Keratinocyte (primary cell): ENCODE results near the gene MYO1D. TPM values are rescaled to one million over a fixed set of nuclear protein-coding genes. Genes with fewer than 3 reads are reported as not detected.

Experiments
- DNase-seq: peaks from one replicate; pipeline ENCODE4 v3.0.0-alpha.2; 2011; ENCODE audit warnings: low read depth, missing footprints, low spot score
- FAIRE-seq: peaks from 2 replicates; lab custom pipeline; 2011; peaks lifted over from hg19 to GRCh38; lab: Jason Lieb, UNC
- H2AFZ ChIP-seq: 2 replicates; pipeline ENCODE4 v1.6.0; 2012; ENCODE audit warnings: low read length, control low read depth, inconsistent platforms; ENCODE audit not compliant: control insufficient read depth
- H3K27ac ChIP-seq: 2 replicates; pipeline ENCODE4 v1.5.1; 2011; ENCODE audit warnings: low read length; ENCODE audit not compliant: control insufficient read depth, insufficient read depth
- H3K27me3 ChIP-seq: 3 replicates; pipeline ENCODE4 v1.6.0; 2011; ENCODE audit warnings: low read length; ENCODE audit not compliant: control insufficient read depth, insufficient read depth; ENCODE audit errors: extremely low read depth
- H3K36me3 ChIP-seq, 2 experiments: 2 replicates in 1 of 2; 3 replicates in 1 of 2; pipeline ENCODE4 v1.5.1; 2011; ENCODE audit warnings: low read length in 2 of 2, mild to moderate bottlenecking in 1 of 2; ENCODE audit not compliant: control insufficient read depth in 2 of 2, insufficient read depth in 2 of 2; ENCODE audit errors: extremely low read depth in 1 of 2
- H3K4me1 ChIP-seq: 3 replicates; pipeline ENCODE4 v1.5.1; 2011; ENCODE audit warnings: low read length; ENCODE audit not compliant: control insufficient read depth, insufficient read depth; ENCODE audit errors: extremely low read depth
- H3K4me2 ChIP-seq: 3 replicates; pipeline ENCODE4 v1.6.0; 2011; ENCODE audit warnings: low read depth, low read length; ENCODE audit not compliant: control insufficient read depth, insufficient read depth; ENCODE audit errors: extremely low read depth
- H3K4me3 ChIP-seq, 3 experiments: fragments of 200-600 bp in 1 of 3; sonication (generic) in 1 of 3; 2 replicates in 2 of 3; 3 replicates in 1 of 3; pipeline ENCODE4 v1.5.1; 2011 to 2016; ENCODE audit warnings: low read length in 3 of 3, mild to moderate bottlenecking in 3 of 3, control low read depth in 2 of 3, inconsistent platforms in 1 of 3, low read depth in 1 of 3, mixed read lengths in 1 of 3, mixed run types in 1 of 3, moderate library complexity in 1 of 3; ENCODE audit not compliant: control insufficient read depth in 2 of 3, insufficient read depth in 2 of 3; ENCODE audit errors: extremely low read depth in 1 of 3
- H3K79me2 ChIP-seq: 2 replicates; pipeline ENCODE4 v1.6.0; 2012; ENCODE audit warnings: low read length; ENCODE audit not compliant: control insufficient read depth, insufficient read depth
- H3K9ac ChIP-seq: 3 replicates; pipeline ENCODE4 v1.6.0; 2011; ENCODE audit warnings: low read length; ENCODE audit not compliant: control insufficient read depth, insufficient read depth; ENCODE audit errors: extremely low read depth
- H3K9me1 ChIP-seq: 3 replicates; pipeline ENCODE4 v1.6.0; 2011; ENCODE audit warnings: low read length; ENCODE audit not compliant: control insufficient read depth, insufficient read depth; ENCODE audit errors: extremely low read depth
- H3K9me3 ChIP-seq: 2 replicates; pipeline ENCODE4 v1.5.1; 2012; ENCODE audit warnings: low read depth, low read length; ENCODE audit not compliant: control insufficient read depth
- H4K20me1 ChIP-seq: 3 replicates; pipeline ENCODE4 v1.6.0; 2011; ENCODE audit warnings: low read length; ENCODE audit not compliant: control insufficient read depth, insufficient read depth; ENCODE audit errors: extremely low read depth
- EZH2 ChIP-seq: IDR thresholded peaks from one replicate; pipeline ENCODE4 v1.6.1; 2012; ENCODE audit warnings: inconsistent platforms, mild to moderate bottlenecking, low read length, moderate library complexity
- dilution Hi-C: fragments of 300-500 bp; cut with MboI; formaldehyde crosslinking; loops from one replicate; pipeline ENCODE4 v1.7.0; 2020; ENCODE audit warnings: low sequenced_read_pairs; ENCODE audit not compliant: extremely low pct_ligation_motif_present
- polyA plus RNA-seq, 5 experiments: library from polyadenylated mRNA; depleted of rRNA in 3 of 5; stranded (reverse) in 3 of 5; stranded (forward) in 1 of 5; unstranded in 1 of 5; fragments of >200 nt; gene quantifications; 1 replicate in 1 of 5; 2 replicates in 3 of 5; 3 replicates in 1 of 5; pipeline versions ENCODE4 v1.2.1 to v1.2.3, GENCODE V29; 2011 to 2012; ENCODE audit warnings: missing spikeins in 2 of 5, low read depth in 1 of 5, low replicate concordance in 1 of 5
- TF ChIP-seq, protein P1 (sequence below), 3 experiments: IDR thresholded peaks in 1 of 3; conservative IDR thresholded peaks in 1 of 3; optimal IDR thresholded peaks in 1 of 3; 2 replicates in 2 of 3; 3 replicates in 1 of 3; pipeline versions ENCODE3 to v1.5.1; 2011; ENCODE audit warnings: low read length in 3 of 3, mild to moderate bottlenecking in 3 of 3, moderate library complexity in 2 of 3, control low read depth in 1 of 3, inconsistent platforms in 1 of 3; ENCODE audit not compliant: insufficient read depth in 2 of 3; ENCODE audit errors: extremely low read depth in 1 of 3

Gene MYO1D
- polyA plus RNA-seq, 1 donor (not counting 4 experiments of a cell fraction or from before 2014, with no cell fraction given) = 33.7 TPM

DNA sequence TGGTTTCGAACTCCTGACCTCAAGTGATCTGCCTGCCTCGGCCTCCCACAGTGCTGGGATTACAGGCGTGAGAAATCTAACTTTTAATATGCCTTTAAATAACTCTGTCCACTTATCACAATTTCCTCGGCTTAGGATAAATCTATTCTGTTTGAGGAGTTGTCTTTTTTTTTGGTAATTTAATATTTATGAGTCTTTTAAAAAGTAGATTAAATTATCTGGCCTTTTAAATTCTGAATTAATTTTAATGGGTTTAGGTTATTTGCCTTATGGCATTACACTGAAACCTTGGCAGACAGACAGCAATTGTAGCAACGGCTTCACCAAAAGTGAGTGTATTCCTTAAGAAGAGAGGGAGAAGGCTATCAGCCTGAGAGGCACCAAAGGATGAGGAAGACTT lies 66.2 kb downstream of the MYO1D start:
- dilution Hi-C loops = no loop called here
- FAIRE-seq = no peak
- H2AFZ ChIP-seq = no peak overlapping the region

DNA sequence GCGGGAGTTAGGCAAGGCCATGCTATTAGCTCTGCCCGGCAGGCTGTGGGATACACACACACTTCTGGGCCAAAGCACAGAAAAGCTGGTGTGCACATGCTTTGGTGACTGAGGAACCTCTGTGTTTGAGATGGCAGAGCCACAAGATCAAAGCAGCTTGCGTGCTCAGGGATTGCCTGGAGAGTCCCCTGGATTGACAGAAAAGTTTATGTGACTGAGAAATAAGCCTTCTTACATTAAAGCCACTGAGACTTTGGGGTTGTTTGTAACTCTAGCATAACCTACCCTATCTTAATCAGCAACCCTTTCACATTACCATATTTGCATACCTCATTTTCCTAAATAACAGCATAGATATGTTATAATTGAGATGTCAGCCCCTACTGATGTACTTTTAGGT lies 69.3 kb downstream of the MYO1D start:
- Histone ChIP-seq H3K27me3 (no peaks in the 10 kb centered on the region), H3K36me3 (peaks cover 0 to 2% of the 10 kb centered on the region in 2 experiments), H2AFZ (no peak overlapping the region), H3K4me2 (no peak overlapping the region), H3K4me3 (no peak overlapping the region), H4K20me1 (no peaks in the 10 kb centered on the region), H3K9ac (no peak overlapping the region), H3K9me3 (no peaks in the 10 kb centered on the region), H3K79me2 (peaks cover 3% of the 10 kb centered on the region), H3K27ac (no peak overlapping the region), H3K9me1 (no peaks in the 10 kb centered on the region), H3K4me1 (peaks cover 28% of the 10 kb centered on the region)
- DNase-seq = no peak
- dilution Hi-C loops = no loop called here
- FAIRE-seq = no peak
- TF ChIP-seq, protein P1, sequence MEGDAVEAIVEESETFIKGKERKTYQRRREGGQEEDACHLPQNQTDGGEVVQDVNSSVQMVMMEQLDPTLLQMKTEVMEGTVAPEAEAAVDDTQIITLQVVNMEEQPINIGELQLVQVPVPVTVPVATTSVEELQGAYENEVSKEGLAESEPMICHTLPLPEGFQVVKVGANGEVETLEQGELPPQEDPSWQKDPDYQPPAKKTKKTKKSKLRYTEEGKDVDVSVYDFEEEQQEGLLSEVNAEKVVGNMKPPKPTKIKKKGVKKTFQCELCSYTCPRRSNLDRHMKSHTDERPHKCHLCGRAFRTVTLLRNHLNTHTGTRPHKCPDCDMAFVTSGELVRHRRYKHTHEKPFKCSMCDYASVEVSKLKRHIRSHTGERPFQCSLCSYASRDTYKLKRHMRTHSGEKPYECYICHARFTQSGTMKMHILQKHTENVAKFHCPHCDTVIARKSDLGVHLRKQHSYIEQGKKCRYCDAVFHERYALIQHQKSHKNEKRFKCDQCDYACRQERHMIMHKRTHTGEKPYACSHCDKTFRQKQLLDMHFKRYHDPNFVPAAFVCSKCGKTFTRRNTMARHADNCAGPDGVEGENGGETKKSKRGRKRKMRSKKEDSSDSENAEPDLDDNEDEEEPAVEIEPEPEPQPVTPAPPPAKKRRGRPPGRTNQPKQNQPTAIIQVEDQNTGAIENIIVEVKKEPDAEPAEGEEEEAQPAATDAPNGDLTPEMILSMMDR (optimal IDR thresholded peaks at IDR 0.05 in 1 of 3, IDR thresholded peaks at IDR 0.05 in 1 of 3, conservative IDR thresholded peaks at IDR 0.05 in 1 of 3; ENCODE audit: extremely low read depth in 1 of 3, insufficient read depth in 2 of 3, low read length in 3 of 3) = no peak
- no peak for TF ChIP-seq EZH2

More for the DNA sequence above, 66.2 kb downstream of the MYO1D start:
- no peak for DNase-seq
- H3K9me1 ChIP-seq = no peaks in the 10 kb centered on the region
- no peaks in the 10 kb centered on the region for H3K27me3 ChIP-seq
- no peaks in the 10 kb centered on the region for H3K9me3 ChIP-seq
- H4K20me1 ChIP-seq = no peaks in the 10 kb centered on the region
- no peak overlapping the region for H3K9ac ChIP-seq
- no peak for TF ChIP-seq EZH2
- TF ChIP-seq, protein P1 (optimal IDR thresholded peaks at IDR 0.05 in 1 of 3, IDR thresholded peaks at IDR 0.05 in 1 of 3, conservative IDR thresholded peaks at IDR 0.05 in 1 of 3; ENCODE audit: extremely low read depth in 1 of 3, insufficient read depth in 2 of 3, low read length in 3 of 3) = no peak
- H3K27ac ChIP-seq = no peak overlapping the region
- H3K79me2 ChIP-seq = peaks cover 3% of the 10 kb centered on the region
- no peak overlapping the region for H3K4me2 ChIP-seq
- H3K36me3 ChIP-seq = peaks cover 0 to 2% of the 10 kb centered on the region in 2 experiments
- peaks cover 24% of the 10 kb centered on the region for H3K4me1 ChIP-seq
- H3K4me3 ChIP-seq = no peak overlapping the region
